HepG2 (cell line): ENCODE data around the gene TXNDC9. TPM values are rescaled to one million over a fixed set of nuclear protein-coding genes. Genes with fewer than 3 reads are reported as not detected.

ENCODE experiments used
- ATAC-seq: fragments of 200-7000 bp; cut with Tn5 transposase; 3 replicates; pipeline ENCODE4 v1.9.1; 2020; ENCODE audit warnings: mild to moderate bottlenecking, moderate library complexity
- BruUV-seq: library from RNA; stranded (reverse); fragments of 400-500 nt; replicated peaks from 2 replicates; lab custom pipeline; 2021; lab: Mats Ljungman, UMichigan
- CTCF ChIA-PET: fragments of 300-600 bp; formaldehyde crosslinking; extraction: SDS; loops from one replicate; lab custom pipeline; 2021; ENCODE audit warnings: low total read pairs, inconsistent platforms, low intra/inter-chr PET ratio; lab: Yijun Ruan, JAX
- POLR2A ChIA-PET: fragments of 350-600 bp; sonication (Branson Sonifier 250); formaldehyde crosslinking; loops from one replicate; lab custom pipeline; 2020; ENCODE audit warnings: antibody characterized with exemption, inconsistent platforms; lab: Yijun Ruan, JAX
- DNase-seq: peaks from one replicate; pipeline ENCODE4 v3.0.0-alpha.2; 2015; ENCODE audit warnings: low spot score
- FAIRE-seq: peaks from 3 replicates; lab custom pipeline; 2011; peaks lifted over from hg19 to GRCh38; lab: Jason Lieb, UNC
- H2AFZ ChIP-seq: one replicate; pipeline ENCODE4 v1.6.1; 2011; ENCODE audit warnings: low read length, inconsistent platforms
- H3K27ac ChIP-seq: fragments of 300-600 bp; 3 replicates; pipeline ENCODE4 v1.8.0; 2011; ENCODE audit warnings: mixed run types, mild to moderate bottlenecking, mixed read lengths, low read length, inconsistent platforms; ENCODE audit not compliant: insufficient read depth; ENCODE audit errors: extremely low read length
- H3K27me3 ChIP-seq, 2 experiments: fragments of 200-600 bp in 1 of 2; 2 replicates in 1 of 2; 3 replicates in 1 of 2; pipeline versions ENCODE4 v1.6.0 to v1.8.0; 2011; ENCODE audit warnings: low read length in 2 of 2, mild to moderate bottlenecking in 2 of 2, moderate library complexity in 2 of 2, inconsistent platforms in 1 of 2; ENCODE audit not compliant: insufficient read depth in 2 of 2, control insufficient read depth in 1 of 2
- H3K36me3 ChIP-seq, 2 experiments: fragments of 200-600 bp in 1 of 2; replicated peaks in 1 of 2; 2 replicates in 1 of 2; 3 replicates in 1 of 2; pipeline versions ENCODE4 v1.5.1 to v1.8.0; 2011; ENCODE audit warnings: low read length in 2 of 2, inconsistent platforms in 1 of 2; ENCODE audit not compliant: insufficient read depth in 2 of 2, control insufficient read depth in 1 of 2
- H3K4me1 ChIP-seq: 2 replicates; pipeline ENCODE4 v1.5.1; 2012; ENCODE audit warnings: low read length, inconsistent platforms; ENCODE audit not compliant: insufficient read depth
- H3K4me2 ChIP-seq: 2 replicates; pipeline ENCODE4 v1.6.0; 2011; ENCODE audit warnings: low read depth, low read length, inconsistent platforms
- H3K4me3 ChIP-seq, 3 experiments: fragments of 200-600 bp in 1 of 3; sonication (generic), shearing (Covaris generic) in 1 of 3; replicated peaks in 1 of 3; 2 replicates each; pipeline ENCODE4 v1.5.1; 2011 to 2016; ENCODE audit warnings: low read length in 3 of 3, inconsistent platforms in 2 of 3, low read depth in 2 of 3, mild to moderate bottlenecking in 2 of 3, control low read depth in 1 of 3, mixed read lengths in 1 of 3; ENCODE audit not compliant: insufficient read depth in 1 of 3
- H3K79me2 ChIP-seq: one replicate; pipeline ENCODE4 v1.6.1; 2011; ENCODE audit warnings: low read length, inconsistent platforms; ENCODE audit not compliant: insufficient read depth
- H3K9ac ChIP-seq: 2 replicates; pipeline ENCODE4 v1.6.0; 2011; ENCODE audit warnings: mild to moderate bottlenecking, low read depth, low read length, inconsistent platforms; ENCODE audit not compliant: insufficient read depth
- H3K9me3 ChIP-seq: 2 replicates; pipeline ENCODE4 v1.5.1; 2012; ENCODE audit warnings: mild to moderate bottlenecking, low read length
- H4K20me1 ChIP-seq: 2 replicates; pipeline ENCODE4 v1.6.0; 2011; ENCODE audit warnings: inconsistent platforms, mild to moderate bottlenecking, low read length, moderate library complexity; ENCODE audit not compliant: insufficient read depth
- BCL6 ChIP-seq: IDR thresholded peaks from 2 replicates; pipeline ENCODE4 v1.6.1; 2016; ENCODE audit warnings: missing genetic modification reagents, missing compliant biosample characterization
- EP300 ChIP-seq, 3 experiments: sonication (generic) in 1 of 3; formaldehyde crosslinking in 1 of 3; IDR thresholded peaks; 2 replicates each; pipeline versions ENCODE4 v1.5.1 to v1.6.1; 2011 to 2020; ENCODE audit warnings: low read depth in 2 of 3, low read length in 2 of 3, borderline replicate concordance in 1 of 3, improper control_type of control experiment in 1 of 3, mild to moderate bottlenecking in 1 of 3, missing genetic modification reagents in 1 of 3, moderate library complexity in 1 of 3
- FOXA1 ChIP-seq, 2 experiments: fragments of 450-650 bp in 1 of 2; sonication (generic) in 1 of 2; formaldehyde crosslinking in 1 of 2; IDR thresholded peaks; 2 replicates each; pipeline versions ENCODE4 v1.4.0 to v1.6.1; 2016 to 2020; ENCODE audit warnings: missing genetic modification reagents in 1 of 2
- FOXP1 ChIP-seq, 2 experiments: fragments of 450-650 bp in 1 of 2; IDR thresholded peaks; 2 replicates each; pipeline ENCODE4 v1.6.1; 2017 to 2018; ENCODE audit warnings: antibody characterized with exemption in 1 of 2
- HMG20B ChIP-seq: conservative IDR thresholded peaks from 2 replicates; pipeline ENCODE4 v1.6.1; 2016; ENCODE audit warnings: missing genetic modification reagents, missing compliant biosample characterization
- ISL2 ChIP-seq: sonication (generic); formaldehyde crosslinking; IDR thresholded peaks from 2 replicates; pipeline ENCODE4 v1.5.0; 2020; ENCODE audit warnings: missing genetic modification reagents
- KLF16 ChIP-seq, 2 experiments: sonication (generic) in 1 of 2; formaldehyde crosslinking in 1 of 2; IDR thresholded peaks; 2 replicates each; pipeline versions ENCODE4 v1.6.1 to v1.8.0; 2016 to 2023; ENCODE audit warnings: missing genetic modification reagents in 2 of 2, missing compliant biosample characterization in 1 of 2
- KLF6 ChIP-seq: IDR thresholded peaks from 2 replicates; pipeline ENCODE4 v1.8.0; 2016; ENCODE audit warnings: missing biosample characterization, missing genetic modification reagents
- NFIB ChIP-seq: sonication (generic); formaldehyde crosslinking; IDR thresholded peaks from 2 replicates; pipeline ENCODE4 v1.9.0; 2021; ENCODE audit warnings: missing genetic modification reagents, mild to moderate bottlenecking, borderline replicate concordance
- SOX5 ChIP-seq: IDR thresholded peaks from 2 replicates; pipeline ENCODE4 v1.6.1; 2016; ENCODE audit warnings: borderline replicate concordance
- SOX6 ChIP-seq, 2 experiments: fragments of 450-650 bp in 1 of 2; sonication (generic) in 1 of 2; formaldehyde crosslinking in 1 of 2; IDR thresholded peaks; 2 replicates each; pipeline versions ENCODE4 v1.4.0 to v1.6.1; 2017 to 2020; ENCODE audit warnings: antibody characterized with exemption in 1 of 2, mild to moderate bottlenecking in 1 of 2, missing genetic modification reagents in 1 of 2
- ZNF670 ChIP-seq: sonication (generic); formaldehyde crosslinking; IDR thresholded peaks from 2 replicates; pipeline ENCODE4 v1.8.0; 2022; ENCODE audit warnings: mild to moderate bottlenecking, missing genetic modification reagents, borderline replicate concordance
- in situ Hi-C: cut with HindIII; loops from 2 replicates; pipeline ENCODE4 v1.10.0; 2017; ENCODE audit warnings: low pct_unique_long_range_greater_than_20kb; ENCODE audit not compliant: extremely low pct_ligation_motif_present
- intact Hi-C: fragments of 100-400 bp; cut with micrococcal nuclease; formaldehyde crosslinking; loops from one replicate; pipeline ENCODE4 v1.10.0; 2022; ENCODE audit not compliant: unreplicated experiment
- polyA plus RNA-seq, 8 experiments: library from polyadenylated mRNA; depleted of rRNA in 3 of 8; stranded (reverse) in 7 of 8; unstranded in 1 of 8; fragments of >200 nt; fragmentation: Illumina TruSeq in 4 of 8; extraction: Trizol in 4 of 8; gene quantifications; 2 replicates each; pipeline versions ENCODE4 v1.2.1 to v1.2.3, GENCODE V29; 2011 to 2016; ENCODE audit warnings: low read depth in 4 of 8, missing spikeins in 1 of 8, mixed read lengths in 1 of 8; ENCODE audit not compliant: insufficient read depth in 1 of 8
- total RNA-seq, 5 experiments: library from RNA; depleted of rRNA; stranded (reverse); fragments of >200 nt; fragmentation: Illumina TruSeq; extraction: Trizol; gene quantifications; 2 replicates each; pipeline ENCODE4 v1.2.3, GENCODE V29; 2016; ENCODE audit warnings: low read depth in 1 of 5
- TF ChIP-seq, protein P1 (sequence below), 2 experiments: fragments of 450-650 bp in 1 of 2; sonication (generic) in 1 of 2; formaldehyde crosslinking; IDR thresholded peaks; 2 replicates each; pipeline versions ENCODE4 v1.5.0 to v1.8.0; 2020 to 2022; ENCODE audit warnings: mild to moderate bottlenecking in 1 of 2, missing genetic modification reagents in 1 of 2
- TF ChIP-seq, protein P2 (sequence below): sonication (generic); formaldehyde crosslinking; IDR thresholded peaks from 2 replicates; pipeline ENCODE4 v1.5.1; 2020; ENCODE audit warnings: mild to moderate bottlenecking, missing genetic modification reagents

The TXNDC9 gene
- total and polyA plus RNA-seq, 2 of the 13 experiments (the other 11 are each of a cell fraction or from before 2014, with no cell fraction given) = 35.2 to 94.6 TPM

DNA sequence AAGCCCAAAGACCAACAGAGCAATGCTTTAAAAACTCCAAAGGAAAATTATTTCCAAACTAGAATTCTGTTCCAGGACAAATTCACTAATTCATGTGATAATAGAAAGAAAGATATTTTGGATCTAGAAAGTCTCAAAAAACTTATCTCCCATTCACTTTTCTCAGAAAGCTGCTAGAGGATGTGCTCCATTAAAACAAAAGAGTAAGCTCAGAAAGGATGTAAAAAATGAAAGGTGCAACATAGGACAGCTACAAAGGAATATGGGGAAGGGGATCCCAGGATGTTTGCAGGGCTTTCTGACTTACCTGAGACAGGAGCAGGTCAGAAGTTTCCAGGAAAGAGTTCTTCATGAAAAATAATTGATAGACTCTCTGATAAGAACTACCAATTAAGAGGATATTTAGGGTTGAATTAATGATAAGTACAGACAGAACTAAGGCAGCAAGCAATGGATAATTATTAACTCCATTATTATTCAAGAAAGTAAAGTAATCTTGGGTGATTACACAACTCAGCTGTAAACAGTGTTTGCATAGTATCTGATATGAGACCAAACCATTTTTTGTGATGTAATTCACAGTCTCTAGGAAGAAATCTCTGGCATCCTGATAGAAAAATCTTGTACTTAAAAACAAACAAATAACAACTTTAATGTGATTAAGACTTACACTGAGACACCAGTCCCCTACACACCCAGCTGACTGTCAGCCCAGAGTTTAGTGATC is 56.0 kb downstream of the TXNDC9 start:
- Histone ChIP-seq H3K4me3 (no peak overlapping the region), H3K9ac (no peak overlapping the region), H2AFZ (no peak overlapping the region), H3K9me3 (peaks cover 10% of the 10 kb centered on the region), H3K79me2 (no peaks in the 10 kb centered on the region), H4K20me1 (no peaks in the 10 kb centered on the region), H3K27me3 (no peaks in the 10 kb centered on the region), H3K27ac (no peak overlapping the region), H3K4me1 (peaks cover 40% of the 10 kb centered on the region), H3K4me2 (no peak overlapping the region), H3K36me3 (no peaks in the 10 kb centered on the region)
- intact Hi-C loops (loop anchor here (1.0 to 2.0 kb wide), 2 partner anchors 57 to 99 kb away; partner anchors contain the start of genes EIF5B, MITD1 and MRPL30), in situ Hi-C loops (no loop called here)
- peak; percentile 26 for DNase-seq
- CTCF ChIA-PET = no interaction called here
- POLR2A ChIA-PET = interaction anchor here (1.7 to 3.4 kb wide), 2 partner anchors 57 to 139 kb away, joined by 7 to 22 read pairs; partner anchors contain the start of genes C2orf15, EIF5B and TXNDC9
- peak; percentile 40 for FAIRE-seq
- no peak for ATAC-seq
- no TSS peak for BruUV-seq
- no peak for TF ChIP-seq FOXP1 (IDR thresholded peaks at IDR 0.05)
- peak; percentile 45; the same call in 1 of the 2 replicates for TF ChIP-seq FOXP1 (CRISPR knock-in tag; IDR thresholded peaks at IDR 0.05)
- TF ChIP-seq SOX5 = peak; percentile 30; the same call in 1 of the 2 replicates
- TF ChIP-seq SOX6 (IDR thresholded peaks at IDR 0.05) = no peak
- TF ChIP-seq SOX6 (CRISPR knock-in tag; IDR thresholded peaks at IDR 0.05) = peak; percentile 41; the same call in 1 of the 2 replicates
- peak; percentile 42 for TF ChIP-seq ISL2
- TF ChIP-seq KLF16 (CRISPR knock-in tag; IDR thresholded peaks at IDR 0.05) = 0 out of 4 replicates have a peak, but pooled peaks of 1 of the 2 experiments have one; percentile 20
- TF ChIP-seq, protein P1, sequence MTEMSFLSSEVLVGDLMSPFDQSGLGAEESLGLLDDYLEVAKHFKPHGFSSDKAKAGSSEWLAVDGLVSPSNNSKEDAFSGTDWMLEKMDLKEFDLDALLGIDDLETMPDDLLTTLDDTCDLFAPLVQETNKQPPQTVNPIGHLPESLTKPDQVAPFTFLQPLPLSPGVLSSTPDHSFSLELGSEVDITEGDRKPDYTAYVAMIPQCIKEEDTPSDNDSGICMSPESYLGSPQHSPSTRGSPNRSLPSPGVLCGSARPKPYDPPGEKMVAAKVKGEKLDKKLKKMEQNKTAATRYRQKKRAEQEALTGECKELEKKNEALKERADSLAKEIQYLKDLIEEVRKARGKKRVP (CRISPR knock-in tag; IDR thresholded peaks at IDR 0.05) = peak in 1 of 2 experiments; percentile 86; a peak in 2 of 4 replicates
- TF ChIP-seq BCL6 = peak; percentile 78
- no peak for TF ChIP-seq HMG20B
- TF ChIP-seq KLF6 (CRISPR knock-in tag) = peak; percentile 24; the same call in 1 of the 2 replicates
- TF ChIP-seq FOXA1 (IDR thresholded peaks at IDR 0.05) = no peak
- peak; percentile 36; the same call in 1 of the 2 replicates for TF ChIP-seq FOXA1 (CRISPR knock-in tag; IDR thresholded peaks at IDR 0.05)
- no peak for TF ChIP-seq NFIB (CRISPR knock-in tag)
- TF ChIP-seq, protein P2, sequence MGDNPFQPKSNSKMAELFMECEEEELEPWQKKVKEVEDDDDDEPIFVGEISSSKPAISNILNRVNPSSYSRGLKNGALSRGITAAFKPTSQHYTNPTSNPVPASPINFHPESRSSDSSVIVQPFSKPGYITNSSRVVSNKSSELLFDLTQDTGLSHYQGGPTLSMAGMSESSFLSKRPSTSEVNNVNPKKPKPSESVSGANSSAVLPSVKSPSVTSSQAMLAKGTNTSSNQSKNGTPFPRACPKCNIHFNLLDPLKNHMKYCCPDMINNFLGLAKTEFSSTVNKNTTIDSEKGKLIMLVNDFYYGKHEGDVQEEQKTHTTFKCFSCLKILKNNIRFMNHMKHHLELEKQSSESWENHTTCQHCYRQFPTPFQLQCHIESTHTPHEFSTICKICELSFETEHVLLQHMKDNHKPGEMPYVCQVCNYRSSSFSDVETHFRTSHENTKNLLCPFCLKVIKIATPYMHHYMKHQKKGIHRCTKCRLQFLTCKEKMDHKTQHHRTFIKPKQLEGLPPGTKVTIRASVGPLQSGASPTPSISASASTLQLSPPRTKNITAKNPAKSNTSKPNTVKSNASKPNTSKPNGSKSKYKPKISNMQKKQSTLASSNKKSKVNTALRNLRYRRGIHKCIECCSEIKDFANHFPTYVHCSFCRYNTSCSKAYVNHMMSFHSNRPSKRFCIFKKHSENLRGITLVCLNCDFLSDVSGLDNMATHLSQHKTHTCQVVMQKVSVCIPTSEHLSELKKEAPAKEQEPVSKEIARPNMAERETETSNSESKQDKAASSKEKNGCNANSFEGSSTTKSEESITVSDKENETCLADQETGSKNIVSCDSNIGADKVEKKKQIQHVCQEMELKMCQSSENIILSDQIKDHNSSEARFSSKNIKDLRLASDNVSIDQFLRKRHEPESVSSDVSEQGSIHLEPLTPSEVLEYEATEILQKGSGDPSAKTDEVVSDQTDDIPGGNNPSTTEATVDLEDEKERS (CRISPR knock-in tag) = peak; percentile 98
- TF ChIP-seq ZNF670 (CRISPR knock-in tag) = no peak
- 0 out of 4 replicates have a peak, but pooled peaks of 1 of the 2 experiments have one; percentile 26 for TF ChIP-seq EP300 (IDR thresholded peaks at IDR 0.05; ENCODE audit: low read depth in 2 of 2, low read length in 2 of 2)
- TF ChIP-seq EP300 (CRISPR knock-in tag; IDR thresholded peaks at IDR 0.05; ENCODE audit: borderline replicate concordance) = no peak
